ENCODE measurements around the gene USP12.

DNA sequence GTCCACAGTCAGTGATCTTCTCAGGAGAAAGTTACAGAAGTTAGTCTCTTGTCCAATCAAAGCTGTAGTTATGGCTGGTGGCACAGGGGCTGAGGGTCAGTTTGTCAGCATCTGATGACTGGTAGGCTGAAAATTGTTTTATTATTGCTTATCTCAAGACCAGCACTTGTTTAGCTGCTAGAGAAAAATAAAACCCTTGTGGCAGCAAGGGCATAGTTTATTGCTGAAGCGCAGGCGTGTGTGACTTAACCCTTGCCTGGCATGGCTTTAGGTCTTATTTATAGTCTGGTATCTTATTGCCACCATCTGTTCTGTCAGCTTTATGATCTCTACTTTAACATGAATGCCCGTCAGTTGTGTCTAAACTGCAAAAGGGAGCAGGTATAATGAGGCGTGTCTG lies 154.7 kb downstream of the USP12 start:
- no peak for TF ChIP-seq EZH2phosphoT487 (IDR thresholded peaks at IDR 0.05; ENCODE audit: borderline replicate concordance, low read depth, low read length)
- TF ChIP-seq, protein P1, sequence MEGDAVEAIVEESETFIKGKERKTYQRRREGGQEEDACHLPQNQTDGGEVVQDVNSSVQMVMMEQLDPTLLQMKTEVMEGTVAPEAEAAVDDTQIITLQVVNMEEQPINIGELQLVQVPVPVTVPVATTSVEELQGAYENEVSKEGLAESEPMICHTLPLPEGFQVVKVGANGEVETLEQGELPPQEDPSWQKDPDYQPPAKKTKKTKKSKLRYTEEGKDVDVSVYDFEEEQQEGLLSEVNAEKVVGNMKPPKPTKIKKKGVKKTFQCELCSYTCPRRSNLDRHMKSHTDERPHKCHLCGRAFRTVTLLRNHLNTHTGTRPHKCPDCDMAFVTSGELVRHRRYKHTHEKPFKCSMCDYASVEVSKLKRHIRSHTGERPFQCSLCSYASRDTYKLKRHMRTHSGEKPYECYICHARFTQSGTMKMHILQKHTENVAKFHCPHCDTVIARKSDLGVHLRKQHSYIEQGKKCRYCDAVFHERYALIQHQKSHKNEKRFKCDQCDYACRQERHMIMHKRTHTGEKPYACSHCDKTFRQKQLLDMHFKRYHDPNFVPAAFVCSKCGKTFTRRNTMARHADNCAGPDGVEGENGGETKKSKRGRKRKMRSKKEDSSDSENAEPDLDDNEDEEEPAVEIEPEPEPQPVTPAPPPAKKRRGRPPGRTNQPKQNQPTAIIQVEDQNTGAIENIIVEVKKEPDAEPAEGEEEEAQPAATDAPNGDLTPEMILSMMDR (conservative IDR thresholded peaks at IDR 0.05; ENCODE audit: low read length) = no peak
